GM21825 (cell line): ENCODE results near the gene WDR12.
"Not testable (repeated sequence)": the region's sequence is repeated elsewhere in the genome, so short reads cannot be mapped to it uniquely, and the experiment has no call there.

Source experiments
- ATAC-seq: cut with Tn5 transposase; IDR thresholded peaks from one replicate; pipeline ENCODE4 v1.9.1; 2021; ENCODE audit warnings: mild to moderate bottlenecking, moderate library complexity; ENCODE audit not compliant: unreplicated experiment

The WDR12 gene

GRCh38 chr2:202911512-202912341, at the start of gene WDR12, which contains the start of gene CARF:
WDR12 (minus strand) TSS chr2:202911673; CDS start chr2:202911476, 197 bp downstream.
CARF (plus strand) TSS chr2:202912275; CDS start chr2:202941903, 29,628 bp downstream.
- ATAC-seq: peak; percentile 78

GRCh38 chr2:202960524-202960923, 49.1 kb upstream of the WDR12 start:
- ATAC-seq: no peak

DNA sequence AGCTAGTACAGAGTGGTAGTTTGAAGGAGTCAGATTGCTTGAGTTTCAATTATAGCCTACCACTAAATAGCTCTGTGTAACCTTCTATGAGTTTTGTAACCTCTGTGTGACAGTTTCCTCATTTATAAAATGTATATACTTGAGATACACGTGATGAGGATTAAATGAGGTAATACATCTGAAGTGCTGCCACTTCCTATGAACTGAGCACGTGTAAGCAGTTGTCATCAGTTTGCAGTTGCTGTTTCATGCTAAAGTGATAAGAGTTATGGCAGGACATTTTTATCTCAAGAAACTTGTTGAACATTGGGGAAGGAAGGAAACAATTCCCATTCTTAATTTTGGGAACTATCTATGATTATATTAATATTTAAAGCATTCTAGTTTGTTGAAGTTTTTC, 39.1 kb upstream of the WDR12 start:
- no peak for ATAC-seq

- ATAC-seq: not testable (repeated sequence)
Measured at GRCh38 chr2:202949333-202949732, 37.9 kb upstream of the WDR12 start.

DNA sequence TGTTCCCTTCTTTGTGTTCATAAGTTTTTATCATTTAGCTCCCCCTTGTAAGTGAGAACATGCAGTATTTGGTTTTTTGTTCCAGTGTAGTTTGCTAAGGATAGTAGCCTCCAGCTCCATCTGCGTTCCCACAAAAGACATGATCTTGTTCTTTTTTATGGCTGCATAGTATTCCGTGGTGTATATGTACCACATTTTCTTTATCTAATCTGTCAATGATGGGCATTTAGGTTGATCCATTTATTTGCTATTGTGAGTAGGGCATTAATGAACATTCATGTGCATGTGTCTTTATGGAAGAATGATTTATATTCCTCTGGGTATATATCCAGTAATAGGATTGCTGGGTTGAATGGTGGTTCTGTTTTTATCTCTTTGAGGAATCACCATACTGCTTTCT, 34.0 kb upstream of the WDR12 start:
- ATAC-seq: no peak

DNA sequence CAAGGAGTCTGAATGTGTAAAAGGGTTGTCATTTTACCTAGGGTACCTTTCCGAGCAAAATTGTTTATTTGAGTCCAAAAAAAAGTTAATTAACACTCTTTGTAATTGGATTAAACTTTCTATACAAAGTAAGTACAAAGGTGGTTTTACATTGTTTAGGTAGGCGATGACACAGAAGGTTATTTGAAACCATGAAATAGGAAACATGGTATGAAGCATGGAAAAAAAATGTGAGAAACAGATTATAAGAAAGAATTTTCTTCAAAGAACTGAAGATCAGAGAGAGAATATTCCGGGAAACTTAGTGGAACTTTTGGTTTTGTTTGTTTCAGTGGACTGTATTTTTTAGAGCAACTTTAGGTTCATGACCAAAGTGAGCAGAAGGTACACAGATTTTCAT, 33.3 kb upstream of the WDR12 start:
- ATAC-seq: no peak

DNA sequence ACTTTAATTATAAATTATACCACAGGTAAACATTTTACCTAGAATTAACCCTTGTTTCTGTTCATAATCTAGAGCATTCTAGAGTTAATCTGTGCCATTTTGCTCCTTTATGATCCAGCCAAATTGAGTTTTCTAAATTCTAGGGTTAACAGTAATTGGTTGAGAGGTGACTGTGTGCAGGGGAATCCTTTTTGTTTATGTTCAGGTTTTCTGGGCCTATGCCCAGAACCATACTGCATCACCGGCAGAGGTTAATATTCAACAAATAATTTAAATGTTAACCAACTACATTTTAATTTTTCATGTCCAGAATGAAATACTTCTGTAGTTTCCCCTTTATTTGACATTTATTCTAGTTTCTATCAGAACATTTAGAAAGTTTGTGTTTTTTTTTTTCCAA, 32.9 kb upstream of the WDR12 start:
- no peak for ATAC-seq

- no peak for ATAC-seq
Measured at GRCh38 chr2:202941771-202942170, 30.3 kb upstream of the WDR12 start.

- ATAC-seq: no peak
Measured at GRCh38 chr2:202938960-202939359, 27.5 kb upstream of the WDR12 start.

DNA sequence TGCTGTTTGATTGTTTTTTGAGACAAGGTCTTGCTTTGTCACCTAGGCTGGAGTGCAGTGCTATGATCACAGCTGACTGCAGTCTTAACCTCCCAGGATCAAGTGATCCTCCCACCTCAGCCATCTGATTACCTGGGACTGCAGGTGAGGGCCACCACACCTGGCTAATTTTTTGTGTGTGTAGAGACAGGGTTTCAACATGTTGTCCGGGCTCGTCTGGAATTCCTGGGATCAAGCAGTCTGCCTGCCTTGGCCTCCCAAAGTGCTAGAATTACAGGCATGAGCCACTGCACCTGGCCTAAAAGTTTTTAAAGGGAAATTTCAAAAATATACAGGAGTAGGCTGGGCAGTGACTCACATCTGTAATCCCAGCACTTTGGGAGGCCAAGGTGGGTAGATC, 23.0 kb upstream of the WDR12 start:
- no peak for ATAC-seq

DNA sequence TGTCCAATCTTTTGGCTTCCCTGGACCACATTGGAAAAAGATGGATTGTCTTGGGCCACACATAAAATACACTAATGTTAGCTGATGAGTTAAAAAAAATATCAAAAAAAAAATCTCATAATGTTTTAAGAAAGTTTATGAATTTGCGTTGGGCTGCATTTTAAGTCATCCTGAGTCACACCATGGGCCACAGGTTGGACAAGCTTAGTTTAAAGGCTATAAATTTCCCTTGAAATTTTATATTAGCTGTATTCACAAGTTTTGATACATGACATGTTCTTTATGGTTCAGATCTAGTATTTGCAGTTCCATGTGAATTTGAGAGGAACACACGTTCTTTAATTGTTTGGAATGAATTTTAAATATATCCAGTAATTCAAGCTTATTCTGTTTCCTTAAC, 22.5 kb upstream of the WDR12 start:
- ATAC-seq: no peak

GRCh38 chr2:202933139-202933510, 21.7 kb upstream of the WDR12 start:
- no peak for ATAC-seq

DNA sequence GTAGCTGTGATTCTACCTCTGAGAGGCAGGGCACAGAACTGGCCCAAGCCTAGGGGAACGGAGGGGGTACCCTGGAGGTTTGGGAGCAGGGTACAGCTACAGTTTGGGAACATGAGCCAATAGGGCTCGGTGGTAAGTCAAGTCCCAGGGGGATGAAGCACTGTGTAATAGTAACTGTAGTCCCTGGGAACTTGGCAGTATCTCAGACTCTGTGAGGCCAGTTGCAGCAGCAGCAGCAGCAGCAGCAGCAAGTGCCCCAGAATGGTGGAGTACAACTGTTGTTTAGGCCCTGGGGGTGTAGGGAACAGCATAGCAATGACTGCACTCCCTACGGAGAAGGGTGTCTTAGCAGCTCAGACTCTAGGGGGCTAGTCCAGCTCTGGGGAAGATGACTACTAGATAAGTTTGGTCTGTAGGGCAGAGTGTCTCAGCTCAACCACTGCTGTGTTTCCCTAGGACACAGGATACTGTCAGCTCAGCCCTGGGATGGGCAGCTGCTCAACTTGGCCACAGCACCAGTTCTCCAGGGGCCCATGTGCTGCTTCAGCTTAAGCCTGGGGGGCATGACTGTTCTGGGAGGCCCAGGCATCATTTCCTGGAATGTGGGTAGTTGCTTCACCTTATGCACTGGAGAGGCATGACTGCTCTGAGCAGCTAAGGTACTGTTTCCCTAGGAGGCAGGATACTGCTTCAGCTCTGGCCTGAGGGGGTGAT, 21.1 kb upstream of the WDR12 start:
- ATAC-seq: no peak

GRCh38 chr2:202918860-202919259, 7.4 kb upstream of the WDR12 start:
- ATAC-seq: no peak

- peak; percentile 53 for ATAC-seq
Measured at GRCh38 chr2:202912342-202913201, 1.1 kb upstream of the WDR12 start.

DNA sequence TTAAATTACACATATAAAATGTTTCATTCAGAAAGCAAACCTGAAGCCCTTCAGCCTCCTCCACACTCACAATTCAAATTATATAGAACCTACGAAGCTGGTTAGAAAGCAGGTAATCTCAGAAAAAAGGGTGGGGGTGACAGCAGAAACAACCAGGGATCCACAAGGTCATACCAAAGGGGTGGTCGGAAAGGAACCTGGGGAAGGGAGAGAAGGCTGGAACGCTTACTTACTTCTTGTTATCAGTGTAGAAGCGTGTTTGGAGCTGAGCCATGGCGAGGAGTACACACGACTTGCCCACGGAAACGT, 316 bp downstream of the WDR12 start:
- no peak for ATAC-seq

DNA sequence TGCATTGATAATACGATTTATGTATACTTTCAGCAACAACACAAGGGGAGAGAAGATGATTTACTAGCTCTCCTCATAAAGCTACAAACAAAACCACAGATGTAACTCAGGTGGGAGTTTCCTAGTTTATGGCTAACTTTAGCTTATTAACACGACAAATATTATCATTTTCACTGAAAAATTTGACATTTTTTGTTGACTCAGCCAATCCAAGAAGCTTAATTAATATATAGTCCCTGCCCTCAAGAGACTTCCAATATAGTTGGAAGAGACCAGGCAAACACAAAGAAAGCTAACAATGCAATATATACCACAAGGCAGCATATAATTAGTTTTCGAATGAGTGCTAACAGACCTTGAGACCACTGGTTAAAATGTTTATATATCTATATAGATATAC, 775 bp downstream of the WDR12 start:
- ATAC-seq: no peak

DNA sequence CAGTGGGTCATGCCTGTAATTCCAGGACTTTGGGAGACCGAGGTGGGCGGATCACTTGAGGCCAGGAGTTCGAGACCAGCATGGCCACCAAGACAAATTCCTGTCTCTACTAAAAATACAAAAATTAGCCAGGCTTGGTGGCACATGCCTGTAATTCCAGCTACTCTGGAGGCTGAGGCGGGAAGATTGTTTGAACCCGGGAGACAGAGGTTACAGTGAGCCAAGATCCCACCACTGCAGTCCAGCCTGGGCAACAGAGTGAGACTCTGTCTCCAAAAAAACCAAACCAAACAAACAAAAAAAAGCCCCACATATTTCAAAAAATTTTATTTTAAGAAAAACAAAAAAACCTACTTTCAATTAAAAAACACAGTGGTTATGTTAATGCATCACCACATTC, 1.2 kb downstream of the WDR12 start:
- ATAC-seq: not testable (repeated sequence)

GRCh38 chr2:202909394-202910192, 1.9 kb downstream of the WDR12 start:
- no peak for ATAC-seq

GRCh38 chr2:202908186-202908585, 3.3 kb downstream of the WDR12 start:
- no peak for ATAC-seq

DNA sequence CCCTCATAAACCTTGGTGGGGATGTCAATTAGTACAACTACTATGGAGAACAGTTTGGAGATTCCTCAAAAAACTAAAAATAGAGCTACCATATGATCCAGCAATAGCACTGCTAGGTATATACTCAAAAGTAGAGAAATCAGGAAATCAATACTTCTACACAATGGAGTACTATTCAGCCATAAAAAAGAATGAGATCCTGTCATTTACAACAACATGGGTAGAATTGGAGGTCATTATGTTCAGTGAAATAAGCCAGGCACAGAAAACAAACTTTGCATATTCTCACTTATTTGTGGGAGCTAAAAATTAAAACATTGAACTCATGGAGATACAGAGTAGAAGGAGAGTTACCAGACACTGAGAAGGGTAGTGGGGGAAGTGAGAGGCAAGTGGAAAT, 6.0 kb downstream of the WDR12 start:
- ATAC-seq: not testable (repeated sequence)
